ENCODE measurements around the gene STAB1.

The STAB1 gene

GRCh38 chr3:52547143-52547542 is 52.0 kb downstream of the STAB1 start:
- Mint-ChIP-seq H3K27me3 (no peaks in the 10 kb centered on the region), H3K4me1 (ENCODE audit: low read depth) (peaks cover 10% of the 10 kb centered on the region), H3K4me3 (no peak overlapping the region), H3K36me3 (ENCODE audit: low read depth) (peaks cover 91% of the 10 kb centered on the region), H3K9me3 (no peaks in the 10 kb centered on the region), H3K27ac (no peak overlapping the region)
- intact Hi-C loops (cut with micrococcal nuclease) = no loop called here

DNA sequence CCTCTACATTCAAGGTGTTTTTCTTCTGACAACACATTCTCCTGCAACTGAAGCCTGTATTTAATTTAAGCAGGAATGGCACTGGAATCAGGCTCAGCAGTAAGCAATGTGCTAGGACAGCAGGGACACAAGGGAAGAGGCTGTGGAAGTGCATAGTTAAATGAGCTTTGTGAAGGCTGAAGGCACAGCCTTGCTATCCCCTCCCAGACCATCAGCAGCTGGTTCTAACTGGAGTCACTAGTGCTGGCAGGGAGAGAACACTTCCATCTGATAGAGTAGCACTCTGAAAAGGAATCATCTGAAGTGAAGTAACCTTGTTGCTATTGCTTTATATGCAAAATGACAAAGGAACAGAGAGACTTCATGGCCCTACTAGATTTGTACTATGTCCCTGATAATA is 56.0 kb downstream of the STAB1 start:
- no peaks in the 10 kb centered on the region for H3K9me3 Mint-ChIP-seq
- H3K27me3 Mint-ChIP-seq = no peaks in the 10 kb centered on the region
- no peak overlapping the region for H3K4me3 Mint-ChIP-seq
- H3K36me3 Mint-ChIP-seq (ENCODE audit: low read depth) = peaks cover 85% of the 10 kb centered on the region
- peaks cover 5% of the 10 kb centered on the region for H3K4me1 Mint-ChIP-seq (ENCODE audit: low read depth)
- no peak overlapping the region for H3K27ac Mint-ChIP-seq
- intact Hi-C loops (cut with micrococcal nuclease) = no loop called here

GRCh38 chr3:52552089-52552488 is 57.0 kb downstream of the STAB1 start:
- Mint-ChIP-seq H3K9me3 (no peaks in the 10 kb centered on the region), H3K27ac (no peak overlapping the region), H3K4me1 (ENCODE audit: low read depth) (peaks cover 5% of the 10 kb centered on the region), H3K36me3 (ENCODE audit: low read depth) (peaks cover 87% of the 10 kb centered on the region), H3K4me3 (no peak overlapping the region), H3K27me3 (no peaks in the 10 kb centered on the region)
- intact Hi-C loops (cut with micrococcal nuclease) = no loop called here

GRCh38 chr3:52554026-52554755 is 59.1 kb downstream of the STAB1 start:
- Mint-ChIP-seq H3K4me1 (ENCODE audit: low read depth) (peaks cover 5% of the 10 kb centered on the region), H3K27ac (no peak overlapping the region), H3K4me3 (no peak overlapping the region), H3K27me3 (no peaks in the 10 kb centered on the region), H3K9me3 (no peaks in the 10 kb centered on the region), H3K36me3 (ENCODE audit: low read depth) (peaks cover 87% of the 10 kb centered on the region)
- intact Hi-C loops (cut with micrococcal nuclease) = no loop called here

DNA sequence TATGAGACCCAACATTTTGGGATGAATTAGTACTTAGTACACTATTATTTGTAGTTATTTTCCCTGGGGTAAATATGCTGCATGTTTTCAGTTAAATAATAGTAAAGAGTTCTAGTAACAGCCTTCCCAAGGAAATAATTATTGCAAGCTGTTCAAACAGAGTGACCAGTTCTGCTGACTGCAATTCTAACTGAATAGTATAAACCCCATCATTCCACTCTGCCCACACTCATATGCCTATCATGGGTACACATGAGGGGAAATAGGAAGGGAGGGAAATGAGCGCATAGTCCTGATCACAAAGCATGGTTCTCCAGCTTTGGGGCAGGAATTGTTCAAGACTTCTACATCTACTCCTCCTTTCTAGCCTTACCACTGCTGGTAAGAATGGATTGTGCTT is 59.9 kb downstream of the STAB1 start:
- Mint-ChIP-seq H3K27ac (no peak overlapping the region), H3K27me3 (no peaks in the 10 kb centered on the region), H3K4me3 (no peak overlapping the region), H3K4me1 (ENCODE audit: low read depth) (peaks cover 5% of the 10 kb centered on the region), H3K36me3 (ENCODE audit: low read depth) (peaks cover 88% of the 10 kb centered on the region), H3K9me3 (no peaks in the 10 kb centered on the region)
- intact Hi-C loops (cut with micrococcal nuclease) = no loop called here

DNA sequence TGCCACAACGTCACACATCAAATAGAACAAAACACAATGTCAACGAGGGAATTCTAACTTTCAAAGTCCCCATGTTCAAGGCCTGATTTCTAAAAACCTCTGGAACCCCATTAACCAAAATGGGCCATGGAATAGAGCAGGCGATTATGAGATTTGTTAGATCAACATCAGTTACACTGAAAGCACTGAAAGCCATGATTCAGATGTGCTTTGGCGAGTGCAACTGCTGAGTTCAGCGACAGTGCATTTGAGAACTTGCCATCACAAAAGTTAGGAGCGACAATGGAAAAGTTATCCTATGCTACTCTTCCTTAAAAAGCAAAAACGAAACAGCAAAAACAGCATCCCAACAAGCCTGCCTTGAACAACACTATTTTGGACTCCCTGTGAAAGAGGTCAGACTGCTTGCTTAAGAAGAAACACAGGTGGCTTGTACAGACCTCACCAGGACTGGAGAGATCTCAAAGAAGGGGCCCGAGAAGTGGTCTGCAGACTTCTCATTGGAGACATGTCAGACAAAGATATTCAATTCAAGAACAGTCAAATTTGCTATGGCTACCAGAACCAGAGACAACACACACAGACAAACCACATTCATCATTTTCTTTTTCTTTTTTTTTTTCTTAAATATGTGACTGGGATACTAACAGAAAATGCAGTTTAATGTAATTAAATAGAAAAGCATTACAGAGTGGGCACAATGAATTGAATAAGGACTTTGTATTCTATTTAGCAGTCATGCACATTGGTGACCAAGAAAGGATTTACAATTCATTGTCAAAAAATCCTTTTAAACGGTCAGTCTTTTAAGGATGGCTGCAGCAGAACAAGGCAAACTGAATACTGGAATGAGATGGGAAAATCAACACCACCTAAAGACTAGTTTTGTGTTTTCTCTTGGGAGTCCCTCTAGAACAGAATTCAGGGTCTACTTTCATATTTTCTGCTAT is 62.1 kb downstream of the STAB1 start:
- H3K36me3 Mint-ChIP-seq (ENCODE audit: low read depth) = peaks cover 88% of the 10 kb centered on the region
- intact Hi-C loops (cut with micrococcal nuclease) = no loop called here
- peaks cover under 1% of the 10 kb centered on the region for H3K4me1 Mint-ChIP-seq (ENCODE audit: low read depth)
- no peaks in the 10 kb centered on the region for H3K9me3 Mint-ChIP-seq
- no peak overlapping the region for H3K4me3 Mint-ChIP-seq
- no peaks in the 10 kb centered on the region for H3K27me3 Mint-ChIP-seq
- H3K27ac Mint-ChIP-seq = no peak overlapping the region

DNA sequence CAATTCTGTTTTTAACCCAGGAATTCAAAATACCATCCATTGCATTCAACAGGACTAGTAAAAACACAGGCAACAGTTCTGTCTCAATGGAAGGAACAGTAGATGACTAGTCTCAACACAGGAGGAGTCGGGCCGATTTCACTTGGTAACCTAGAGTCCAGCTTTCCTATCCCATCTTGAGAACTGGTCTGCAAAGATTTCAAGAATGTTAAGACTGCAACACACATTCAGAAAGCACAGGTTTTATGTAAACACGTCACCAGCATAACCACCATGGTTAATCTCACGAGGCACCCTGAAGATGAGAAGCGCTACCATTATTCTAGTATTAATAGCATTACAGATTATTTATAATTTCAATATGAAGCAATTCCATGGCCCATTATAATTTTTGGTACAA is 63.3 kb downstream of the STAB1 start:
- H3K27me3 Mint-ChIP-seq = no peaks in the 10 kb centered on the region
- H3K9me3 Mint-ChIP-seq = no peaks in the 10 kb centered on the region
- no peak overlapping the region for H3K4me3 Mint-ChIP-seq
- intact Hi-C loops (cut with micrococcal nuclease) = no loop called here
- H3K36me3 Mint-ChIP-seq (ENCODE audit: low read depth) = peaks cover 88% of the 10 kb centered on the region
- H3K4me1 Mint-ChIP-seq (ENCODE audit: low read depth) = no peaks in the 10 kb centered on the region
- no peak overlapping the region for H3K27ac Mint-ChIP-seq

DNA sequence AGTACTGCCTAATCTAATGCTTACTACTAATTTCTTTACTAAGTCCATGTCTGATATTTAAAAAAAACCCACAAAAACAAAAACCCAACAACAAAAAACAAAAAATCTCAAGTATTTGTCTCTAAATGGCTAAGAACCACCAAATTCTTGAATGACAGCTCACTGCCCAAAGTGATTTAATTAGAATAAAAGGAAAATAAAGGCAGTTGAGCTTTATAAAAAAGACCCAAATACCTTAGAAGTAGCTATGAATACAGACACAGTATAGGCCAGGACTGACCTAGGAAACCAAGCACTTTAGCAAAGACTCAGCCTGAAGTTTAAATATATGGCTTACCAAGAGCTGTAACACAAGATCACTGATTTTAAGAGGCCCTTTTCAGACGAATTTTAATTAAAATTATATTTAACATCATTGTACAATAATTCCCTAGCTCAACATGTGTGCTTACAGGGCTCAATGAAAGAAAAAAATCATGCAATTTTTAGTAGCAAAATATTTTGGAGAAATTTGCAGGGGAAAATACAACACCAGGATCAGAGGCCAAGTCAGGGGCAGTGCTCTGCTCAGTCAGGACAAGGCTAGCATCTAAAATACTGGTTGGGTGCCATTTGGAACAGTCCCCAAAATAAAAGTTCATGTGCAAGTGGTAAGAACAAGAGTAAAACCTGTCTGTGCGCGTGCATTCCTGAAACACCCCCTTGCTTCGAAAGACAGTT is 66.0 kb downstream of the STAB1 start:
- intact Hi-C loops (cut with micrococcal nuclease) = loop anchor here (5.0 kb wide), 1 partner anchor 86 kb away; no protein-coding TSS in a partner anchor
- Mint-ChIP-seq H3K27me3 (no peaks in the 10 kb centered on the region), H3K4me1 (ENCODE audit: low read depth) (no peaks in the 10 kb centered on the region), H3K9me3 (no peaks in the 10 kb centered on the region), H3K36me3 (ENCODE audit: low read depth) (peaks cover 95% of the 10 kb centered on the region), H3K4me3 (no peak overlapping the region), H3K27ac (no peak overlapping the region)

DNA sequence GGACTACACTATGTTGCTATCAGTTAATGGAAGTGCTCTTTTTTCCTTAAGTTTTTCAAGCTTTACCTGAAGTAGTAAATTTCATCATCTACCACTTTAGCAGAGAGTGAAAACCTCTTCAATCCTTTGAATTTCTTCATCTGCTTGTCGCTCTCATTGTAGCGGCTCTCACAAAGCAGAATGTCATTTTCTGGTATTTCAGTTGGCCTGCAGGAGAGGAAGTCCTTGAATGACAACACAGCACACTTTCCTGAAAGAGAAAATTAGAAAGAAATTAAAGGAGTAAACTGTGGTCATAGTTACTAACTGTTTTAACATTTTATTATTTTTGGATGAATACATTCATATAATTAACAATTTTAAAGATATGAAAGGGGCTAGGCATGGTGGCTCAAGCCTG is 68.8 kb downstream of the STAB1 start:
- no peaks in the 10 kb centered on the region for H3K4me1 Mint-ChIP-seq (ENCODE audit: low read depth)
- no peak overlapping the region for H3K27ac Mint-ChIP-seq
- intact Hi-C loops (cut with micrococcal nuclease) = loop anchor here (5.0 kb wide), 1 partner anchor 83 kb away; no protein-coding TSS in a partner anchor
- no peaks in the 10 kb centered on the region for H3K9me3 Mint-ChIP-seq
- no peak overlapping the region for H3K4me3 Mint-ChIP-seq
- peaks cover 97% of the 10 kb centered on the region for H3K36me3 Mint-ChIP-seq (ENCODE audit: low read depth)
- no peaks in the 10 kb centered on the region for H3K27me3 Mint-ChIP-seq

- Mint-ChIP-seq H3K36me3 (ENCODE audit: low read depth) (peaks cover 93% of the 10 kb centered on the region), H3K9me3 (no peaks in the 10 kb centered on the region), H3K4me3 (no peak overlapping the region), H3K4me1 (ENCODE audit: low read depth) (no peaks in the 10 kb centered on the region), H3K27me3 (no peaks in the 10 kb centered on the region), H3K27ac (no peak overlapping the region)
- intact Hi-C loops (cut with micrococcal nuclease) = no loop called here
Measured at GRCh38 chr3:52568069-52568468, 72.9 kb downstream of the STAB1 start.

DNA sequence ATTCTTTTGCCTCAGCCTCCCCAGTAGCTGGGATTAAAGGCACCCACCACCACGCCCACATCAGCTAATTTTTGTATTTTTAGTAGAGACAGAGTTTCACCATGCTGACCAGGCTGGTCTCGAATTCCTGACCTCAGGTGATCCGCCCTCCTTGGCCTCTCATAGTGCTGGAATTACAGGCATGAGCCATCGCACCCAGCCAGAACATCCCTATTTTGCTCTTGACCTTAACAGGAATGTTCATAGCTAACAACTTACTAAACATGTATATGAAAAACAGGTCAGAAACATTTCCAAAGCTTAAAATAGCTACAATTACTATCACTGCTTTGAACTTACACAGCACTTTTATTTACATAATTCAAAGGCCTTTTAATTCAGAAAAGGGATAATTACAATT is 74.9 kb downstream of the STAB1 start:
- intact Hi-C loops (cut with micrococcal nuclease) = loop anchor here (5.0 kb wide), 1 partner anchor 57 kb away; no protein-coding TSS in a partner anchor
- H3K27me3 Mint-ChIP-seq = no peaks in the 10 kb centered on the region
- H3K4me3 Mint-ChIP-seq = no peak overlapping the region
- peaks cover 92% of the 10 kb centered on the region for H3K36me3 Mint-ChIP-seq (ENCODE audit: low read depth)
- H3K9me3 Mint-ChIP-seq = no peaks in the 10 kb centered on the region
- no peaks in the 10 kb centered on the region for H3K4me1 Mint-ChIP-seq (ENCODE audit: low read depth)
- no peak overlapping the region for H3K27ac Mint-ChIP-seq

DNA sequence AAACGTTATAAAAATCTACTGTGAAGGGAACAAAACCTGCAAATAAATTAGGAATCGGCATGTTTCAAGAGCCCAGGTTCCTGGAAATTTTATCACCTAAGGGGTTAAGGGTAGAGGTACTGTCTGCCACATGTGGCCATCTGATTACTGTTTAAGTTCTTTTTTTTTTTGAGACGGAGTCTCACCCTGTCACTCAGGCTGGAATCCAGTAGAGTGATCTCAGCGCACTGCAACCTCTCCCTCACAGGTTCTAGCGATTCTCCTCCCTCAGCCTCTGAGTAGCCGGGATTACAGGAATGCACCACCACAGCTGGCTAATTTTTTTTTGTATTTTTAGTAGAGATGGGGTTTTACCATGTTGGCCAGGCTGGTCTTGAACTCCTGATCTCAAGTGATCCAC is 77.1 kb downstream of the STAB1 start:
- Mint-ChIP-seq H3K27ac (no peak overlapping the region), H3K27me3 (no peaks in the 10 kb centered on the region), H3K4me3 (no peak overlapping the region), H3K36me3 (ENCODE audit: low read depth) (peaks cover 95% of the 10 kb centered on the region), H3K9me3 (no peaks in the 10 kb centered on the region), H3K4me1 (ENCODE audit: low read depth) (no peaks in the 10 kb centered on the region)
- intact Hi-C loops (cut with micrococcal nuclease) = loop anchor here (5.0 kb wide), 1 partner anchor 55 kb away; no protein-coding TSS in a partner anchor

Measured in dendritic cell treated with granulocyte-macrophage colony-stimulating factor and Interleukin-4, amounts not matched to agents 40 ng/mL and 50 ng/mL, for 4 days (primary cell).